K562 (cell line): ENCODE data around the gene LAMB4. TPM values are rescaled to one million over a fixed set of nuclear protein-coding genes. Genes with fewer than 3 reads are reported as not detected.

Experiments used
- ATAC-seq: fragments of 200-7000 bp; cut with Tn5 transposase; 3 replicates; pipeline ENCODE4 v1.9.1; 2020; ENCODE audit warnings: moderate library complexity
- BruUV-seq: library from RNA; stranded (reverse); fragments of 400-500 nt; replicated peaks from 2 replicates; lab custom pipeline; 2021; lab: Mats Ljungman, UMichigan
- CTCF ChIA-PET: fragments of 300-600 bp; formaldehyde crosslinking; extraction: SDS; loops from one replicate; lab custom pipeline; 2021; ENCODE audit warnings: low intra/inter-chr PET ratio; lab: Yijun Ruan, JAX
- POLR2A ChIA-PET: fragments of 300-600, 350-650 bp; sonication (Branson Sonifier 250); formaldehyde crosslinking; extraction: SDS; loops from one replicate; lab custom pipeline; 2021; ENCODE audit warnings: antibody characterized with exemption, inconsistent platforms; lab: Yijun Ruan, JAX
- DNase-seq, 4 experiments: peaks; one replicate each; pipeline versions ENCODE4 v3.0.0 to v3.0.0-alpha.2; 2011 to 2018; ENCODE audit warnings: low spot score in 3 of 4, mixed read lengths in 3 of 4; ENCODE audit errors: extremely low read depth in 1 of 4
- FAIRE-seq: peaks from 2 replicates; lab custom pipeline; 2011; peaks lifted over from hg19 to GRCh38; lab: Jason Lieb, UNC
- H2AFZ ChIP-seq: 2 replicates; pipeline ENCODE4 v1.6.0; 2011; ENCODE audit warnings: low read depth, low read length, control low read depth, inconsistent platforms
- H3K27ac ChIP-seq: fragments of 200-600 bp; 3 replicates; pipeline ENCODE4 v1.8.0; 2011; ENCODE audit warnings: low read depth, mild to moderate bottlenecking, control low read depth, inconsistent platforms, low read length, moderate library complexity, mixed read lengths; ENCODE audit errors: extremely low read depth
- H3K27me3 ChIP-seq, 2 experiments: fragments of 300-600 bp in 1 of 2; 2 replicates in 1 of 2; 3 replicates in 1 of 2; pipeline versions ENCODE4 v1.6.0 to v1.8.0; 2011; ENCODE audit warnings: inconsistent platforms in 2 of 2, low read length in 2 of 2, mild to moderate bottlenecking in 1 of 2, mixed read lengths in 1 of 2, moderate library complexity in 1 of 2; ENCODE audit not compliant: control insufficient read depth in 2 of 2, insufficient read depth in 2 of 2
- H3K36me3 ChIP-seq: fragments of 300-600 bp; 3 replicates; pipeline ENCODE4 v1.8.0; 2011; ENCODE audit warnings: mild to moderate bottlenecking, low read length, inconsistent platforms; ENCODE audit not compliant: control insufficient read depth, insufficient read depth
- H3K4me1 ChIP-seq, 2 experiments: fragments of 200-600 bp in 1 of 2; replicated peaks in 1 of 2; 2 replicates in 1 of 2; 3 replicates in 1 of 2; pipeline versions ENCODE4 v1.5.1 to v1.8.0; 2011; ENCODE audit warnings: inconsistent platforms in 2 of 2, low read length in 2 of 2, mild to moderate bottlenecking in 1 of 2, mixed read lengths in 1 of 2, moderate library complexity in 1 of 2; ENCODE audit not compliant: control insufficient read depth in 2 of 2, insufficient read depth in 2 of 2
- H3K4me2 ChIP-seq: 2 replicates; pipeline ENCODE4 v1.6.1; 2011; ENCODE audit warnings: low read length, control low read depth, inconsistent platforms, mixed read lengths; ENCODE audit not compliant: insufficient read depth
- H3K4me3 ChIP-seq: fragments of 200-600 bp; sonication (generic), shearing (Covaris generic); 2 replicates; pipeline ENCODE4 v1.5.1; 2016; ENCODE audit warnings: control low read depth, inconsistent platforms
- H3K79me2 ChIP-seq: fragments of 200-600 bp; 3 replicates; pipeline ENCODE4 v1.8.0; 2011; ENCODE audit warnings: low read length, inconsistent platforms; ENCODE audit not compliant: control insufficient read depth, insufficient read depth
- H3K9ac ChIP-seq, 2 experiments: 2 replicates each; pipeline versions ENCODE4 v1.6.0 to v1.6.1; 2011; ENCODE audit warnings: low read depth in 2 of 2, low read length in 2 of 2, control low read depth in 1 of 2, inconsistent platforms in 1 of 2, mild to moderate bottlenecking in 1 of 2, mixed read lengths in 1 of 2; ENCODE audit not compliant: insufficient read depth in 1 of 2
- H3K9me1 ChIP-seq: one replicate; pipeline ENCODE4 v1.6.0; 2011; ENCODE audit warnings: inconsistent platforms, mild to moderate bottlenecking, low read length, moderate library complexity; ENCODE audit not compliant: control insufficient read depth, insufficient read depth
- H3K9me3 ChIP-seq: replicated peaks from 2 replicates; pipeline ENCODE4 v1.5.1; 2011; ENCODE audit warnings: low read depth, low read length, inconsistent platforms; ENCODE audit not compliant: control insufficient read depth, insufficient read depth
- H4K20me1 ChIP-seq: replicated peaks from 2 replicates; pipeline ENCODE4 v1.6.1; 2011; ENCODE audit warnings: low read length, inconsistent platforms, mixed read lengths; ENCODE audit not compliant: control insufficient read depth, insufficient read depth
- ETS2 ChIP-seq: IDR thresholded peaks from 2 replicates; pipeline ENCODE4 v1.6.1; 2016; ENCODE audit warnings: borderline replicate concordance, missing genetic modification characterization, mild to moderate bottlenecking, moderate library complexity, missing compliant biosample characterization; ENCODE audit not compliant: poor library complexity, severe bottlenecking
- ETV1 ChIP-seq: fragments of 450-650 bp; conservative IDR thresholded peaks from 2 replicates; pipeline ENCODE4 v1.6.1; 2016; ENCODE audit warnings: missing genetic modification characterization, control low read depth, low read depth, missing compliant biosample characterization
- FOXA3 ChIP-seq, 2 experiments: fragments of 450-650 bp in 1 of 2; sonication (generic) in 1 of 2; formaldehyde crosslinking; IDR thresholded peaks in 1 of 2; conservative IDR thresholded peaks in 1 of 2; 2 replicates each; pipeline versions ENCODE4 v1.4.0 to v1.8.0; 2020 to 2022; ENCODE audit warnings: mild to moderate bottlenecking in 2 of 2, missing genetic modification reagents in 1 of 2
- NEUROD1 ChIP-seq: fragments of 150-350 bp; IDR thresholded peaks from 2 replicates; pipeline ENCODE4 v1.6.1; 2014; ENCODE audit warnings: borderline replicate concordance, low read length, low read depth; ENCODE audit not compliant: partially characterized antibody
- ZNF282 ChIP-seq: sonication (generic); formaldehyde crosslinking; IDR thresholded peaks from 2 replicates; pipeline ENCODE4 v1.8.1; 2023; ENCODE audit warnings: missing genetic modification reagents
- ZNF75A ChIP-seq: fragments of 450-650 bp; formaldehyde crosslinking; IDR thresholded peaks from 2 replicates; pipeline ENCODE4 v1.4.0; 2020; ENCODE audit warnings: mild to moderate bottlenecking
- WGBS: fragments of 100-300 bp; shearing (Covaris generic); methylation state at CpG from one replicate; pipeline ENCODE4 v1.1.6; 2016; ENCODE audit warnings: low coverage, mixed read lengths; ENCODE audit not compliant: insufficient coverage; ENCODE audit errors: missing lambda C conversion rate; 5-methylcytosine and 5-hydroxymethylcytosine counted together
- in situ Hi-C: fragments of 300-500 bp; cut with MboI; formaldehyde crosslinking; loops from 4 replicates; pipeline ENCODE4 v1.15.0; 2018; ENCODE audit warnings: inconsistent platforms, mixed read lengths
- intact Hi-C: fragments of 100-400 bp; cut with micrococcal nuclease; formaldehyde crosslinking; loops from 2 replicates; pipeline ENCODE4 v1.14.2; 2022
- polyA plus RNA-seq, 8 experiments: library from polyadenylated mRNA; depleted of rRNA in 4 of 8; stranded (reverse) in 5 of 8; unstranded in 3 of 8; fragments of >200 nt; fragmentation: Nextera tagmentation in 2 of 8; fragmentation: Illumina TruSeq in 1 of 8; extraction: Ambion mirVana in 2 of 8; extraction: Trizol in 1 of 8; gene quantifications; 2 replicates each; pipeline versions ENCODE4 v1.2.1 to v1.2.3, GENCODE V29; 2011 to 2014; ENCODE audit warnings: inconsistent platforms in 1 of 8, missing spikeins in 1 of 8
- total RNA-seq, 7 experiments: library from RNA; depleted of rRNA in 6 of 7; stranded (reverse); fragments of >200 nt in 6 of 7; fragmentation: Illumina TruSeq in 2 of 7; extraction: Trizol in 2 of 7; gene quantifications; 2 replicates each; pipeline versions ENCODE4 v1.2.1 to v1.2.3, GENCODE V29; 2011 to 2021; ENCODE audit warnings: low replicate concordance in 1 of 7
- TF ChIP-seq, protein P1 (sequence below): fragments of 450-650 bp; IDR thresholded peaks from 2 replicates; pipeline ENCODE4 v1.6.1; 2017; ENCODE audit warnings: antibody characterized with exemption
- TF ChIP-seq, protein P2 (sequence below): IDR thresholded peaks from 3 replicates; pipeline ENCODE4 v1.6.1; 2011; ENCODE audit warnings: borderline replicate concordance, mild to moderate bottlenecking; ENCODE audit not compliant: insufficient read length, insufficient read depth
- TF ChIP-seq, protein P3 (sequence below): fragments of 250-450 bp; sonication (Bioruptor Pico); IDR thresholded peaks from 2 replicates; pipeline ENCODE4 v1.5.0; 2022; ENCODE audit warnings: mild to moderate bottlenecking

Gene LAMB4
- total and polyA plus RNA-seq, 9 of the 15 experiments (the other 6 are each of a cell fraction or from before 2014, with no cell fraction given): 0.06 to 0.13 (median 0.07) TPM; not detected in 6

DNA sequence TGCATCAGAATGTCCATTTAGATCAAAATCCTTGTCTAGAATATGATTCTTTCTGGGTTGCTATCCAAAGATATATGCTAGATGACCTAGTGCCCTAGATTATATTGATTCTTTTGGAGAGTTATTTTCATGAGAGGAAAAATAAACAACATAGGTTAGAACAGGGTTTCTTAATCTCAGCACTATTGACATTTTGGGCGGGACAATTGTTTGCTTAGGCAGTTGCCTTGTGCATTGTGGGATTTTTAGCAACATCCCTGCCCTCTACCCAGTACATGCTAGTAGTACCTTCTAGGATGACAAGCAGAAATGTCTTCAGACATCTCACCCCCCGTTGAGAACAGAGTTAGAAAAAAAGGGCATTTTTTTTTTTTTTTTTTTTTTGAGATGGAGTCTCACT is 102.0 kb downstream of the LAMB4 start:
- no peak for FAIRE-seq
- intact Hi-C loops (no loop called here), in situ Hi-C loops (no loop called here)
- no peaks in the 10 kb centered on the region for H3K9me1 ChIP-seq
- H4K20me1 ChIP-seq: no peaks in the 10 kb centered on the region
- no peaks in the 10 kb centered on the region for H3K9me3 ChIP-seq
- H3K4me2 ChIP-seq: no peak overlapping the region
- BruUV-seq: no TSS peak
- H3K27me3 ChIP-seq: no peaks in the 10 kb centered on the region
- H2AFZ ChIP-seq: no peak overlapping the region
- no peak overlapping the region for H3K4me3 ChIP-seq
- TF ChIP-seq, protein P1, sequence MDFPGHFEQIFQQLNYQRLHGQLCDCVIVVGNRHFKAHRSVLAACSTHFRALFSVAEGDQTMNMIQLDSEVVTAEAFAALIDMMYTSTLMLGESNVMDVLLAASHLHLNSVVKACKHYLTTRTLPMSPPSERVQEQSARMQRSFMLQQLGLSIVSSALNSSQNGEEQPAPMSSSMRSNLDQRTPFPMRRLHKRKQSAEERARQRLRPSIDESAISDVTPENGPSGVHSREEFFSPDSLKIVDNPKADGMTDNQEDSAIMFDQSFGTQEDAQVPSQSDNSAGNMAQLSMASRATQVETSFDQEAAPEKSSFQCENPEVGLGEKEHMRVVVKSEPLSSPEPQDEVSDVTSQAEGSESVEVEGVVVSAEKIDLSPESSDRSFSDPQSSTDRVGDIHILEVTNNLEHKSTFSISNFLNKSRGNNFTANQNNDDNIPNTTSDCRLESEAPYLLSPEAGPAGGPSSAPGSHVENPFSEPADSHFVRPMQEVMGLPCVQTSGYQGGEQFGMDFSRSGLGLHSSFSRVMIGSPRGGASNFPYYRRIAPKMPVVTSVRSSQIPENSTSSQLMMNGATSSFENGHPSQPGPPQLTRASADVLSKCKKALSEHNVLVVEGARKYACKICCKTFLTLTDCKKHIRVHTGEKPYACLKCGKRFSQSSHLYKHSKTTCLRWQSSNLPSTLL: no peak
- TF ChIP-seq, protein P2, sequence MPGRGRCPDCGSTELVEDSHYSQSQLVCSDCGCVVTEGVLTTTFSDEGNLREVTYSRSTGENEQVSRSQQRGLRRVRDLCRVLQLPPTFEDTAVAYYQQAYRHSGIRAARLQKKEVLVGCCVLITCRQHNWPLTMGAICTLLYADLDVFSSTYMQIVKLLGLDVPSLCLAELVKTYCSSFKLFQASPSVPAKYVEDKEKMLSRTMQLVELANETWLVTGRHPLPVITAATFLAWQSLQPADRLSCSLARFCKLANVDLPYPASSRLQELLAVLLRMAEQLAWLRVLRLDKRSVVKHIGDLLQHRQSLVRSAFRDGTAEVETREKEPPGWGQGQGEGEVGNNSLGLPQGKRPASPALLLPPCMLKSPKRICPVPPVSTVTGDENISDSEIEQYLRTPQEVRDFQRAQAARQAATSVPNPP: no peak
- TF ChIP-seq ETS2 (tag): no peak
- TF ChIP-seq NEUROD1: no peak
- no peak for TF ChIP-seq ZNF75A (CRISPR knock-in tag)
- TF ChIP-seq, protein P3, sequence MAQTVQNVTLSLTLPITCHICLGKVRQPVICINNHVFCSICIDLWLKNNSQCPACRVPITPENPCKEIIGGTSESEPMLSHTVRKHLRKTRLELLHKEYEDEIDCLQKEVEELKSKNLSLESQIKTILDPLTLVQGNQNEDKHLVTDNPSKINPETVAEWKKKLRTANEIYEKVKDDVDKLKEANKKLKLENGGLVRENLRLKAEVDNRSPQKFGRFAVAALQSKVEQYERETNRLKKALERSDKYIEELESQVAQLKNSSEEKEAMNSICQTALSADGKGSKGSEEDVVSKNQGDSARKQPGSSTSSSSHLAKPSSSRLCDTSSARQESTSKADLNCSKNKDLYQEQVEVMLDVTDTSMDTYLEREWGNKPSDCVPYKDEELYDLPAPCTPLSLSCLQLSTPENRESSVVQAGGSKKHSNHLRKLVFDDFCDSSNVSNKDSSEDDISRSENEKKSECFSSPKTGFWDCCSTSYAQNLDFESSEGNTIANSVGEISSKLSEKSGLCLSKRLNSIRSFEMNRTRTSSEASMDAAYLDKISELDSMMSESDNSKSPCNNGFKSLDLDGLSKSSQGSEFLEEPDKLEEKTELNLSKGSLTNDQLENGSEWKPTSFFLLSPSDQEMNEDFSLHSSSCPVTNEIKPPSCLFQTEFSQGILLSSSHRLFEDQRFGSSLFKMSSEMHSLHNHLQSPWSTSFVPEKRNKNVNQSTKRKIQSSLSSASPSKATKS (CRISPR knock-in tag): no peak
- no peak for TF ChIP-seq ZNF282 (CRISPR knock-in tag)
- 0 out of 4 replicates have a peak, but pooled peaks of 1 of the 2 experiments have one; percentile 19 for TF ChIP-seq FOXA3 (CRISPR knock-in tag; conservative IDR thresholded peaks at IDR 0.05 in 1 of 2, IDR thresholded peaks at IDR 0.05 in 1 of 2)
- TF ChIP-seq ETV1 (tag): no peak
- H3K27ac ChIP-seq: no peak overlapping the region
- ChIA-PET POLR2A (interaction anchor here (0.7 to 1.2 kb wide), 2 partner anchors 10 to 461 kb away, joined by 3 to 6 read pairs; no protein-coding TSS in a partner anchor), CTCF (no interaction called here)
- H3K79me2 ChIP-seq: no peaks in the 10 kb centered on the region
- H3K9ac ChIP-seq: no peak overlapping the region
- H3K36me3 ChIP-seq: no peaks in the 10 kb centered on the region
- DNase-seq: no peak
- H3K4me1 ChIP-seq: no peaks in the 10 kb centered on the region; a peak in 4 of 5 replicates
- no peak for ATAC-seq
- 20% methylated on average over 2 of the region's 2 CpGs for WGBS
